ENCODE results near the gene DPP10. TPM values are rescaled to one million over a fixed set of nuclear protein-coding genes. Genes with fewer than 3 reads are reported as not detected.

Gene DPP10
- total and polyA plus RNA-seq, 2 of the 13 experiments (the other 11 are each of a cell fraction or from before 2014, with no cell fraction given): 0.95 to 1.7 TPM

- TF ChIP-seq AHDC1 (CRISPR knock-in tag; IDR thresholded peaks at IDR 0.05; ENCODE audit: borderline replicate concordance) (peak; percentile 36; the same call in 1 of the 2 replicates), KDM4B (CRISPR knock-in tag; IDR thresholded peaks at IDR 0.05) (peak; percentile 29; the same call in 1 of the 2 replicates), KLF9 (CRISPR knock-in tag; IDR thresholded peaks at IDR 0.05; ENCODE audit: low read depth) (no peak), STAT6 (CRISPR knock-in tag; IDR thresholded peaks at IDR 0.05; ENCODE audit: borderline replicate concordance) (no peak), FOXP4 (CRISPR knock-in tag; IDR thresholded peaks at IDR 0.05) (peak; percentile 33; the same call in 1 of the 2 replicates), MIXL1 (CRISPR knock-in tag; IDR thresholded peaks at IDR 0.05) (peak; percentile 31; the same call in 1 of the 2 replicates), PLSCR1 (CRISPR knock-in tag; IDR thresholded peaks at IDR 0.05; ENCODE audit: borderline replicate concordance) (no peak), SKIL (CRISPR knock-in tag; IDR thresholded peaks at IDR 0.05; ENCODE audit: borderline replicate concordance) (no peak), DBP (CRISPR knock-in tag; IDR thresholded peaks at IDR 0.05; ENCODE audit: not compliant biosample characterization) (no peak), ZNF274 (CRISPR knock-in tag; IDR thresholded peaks at IDR 0.05) (no peak), RFX5 (IDR thresholded peaks at IDR 0.05; ENCODE audit: low read depth, low read length) (no peak)
Measured at GRCh38 chr2:114550895-114551793, 108.7 kb downstream of the DPP10 start (continued).

Data from HepG2 (cell line).